Astrocyte of the cerebellum (primary cell): ENCODE results near the gene KAT7.

Source experiments
- DNase-seq: peaks from one replicate; pipeline ENCODE4 v3.0.0-alpha.2; 2011; ENCODE audit warnings: low read depth
- H3K4me3 ChIP-seq: 2 replicates; pipeline ENCODE4 v1.5.1; 2011; ENCODE audit warnings: mild to moderate bottlenecking, low read depth, low read length, moderate library complexity
- in situ Hi-C: cut with HindIII; loops from 2 replicates; pipeline ENCODE4 v1.10.0; 2017; ENCODE audit warnings: low sequenced_read_pairs
- TF ChIP-seq, protein P1 (sequence below): IDR thresholded peaks from 2 replicates; pipeline ENCODE4 v1.5.1; 2012; ENCODE audit warnings: low read length, low read depth, moderate library complexity, mild to moderate bottlenecking; ENCODE audit errors: missing control alignments

KAT7 gene

DNA sequence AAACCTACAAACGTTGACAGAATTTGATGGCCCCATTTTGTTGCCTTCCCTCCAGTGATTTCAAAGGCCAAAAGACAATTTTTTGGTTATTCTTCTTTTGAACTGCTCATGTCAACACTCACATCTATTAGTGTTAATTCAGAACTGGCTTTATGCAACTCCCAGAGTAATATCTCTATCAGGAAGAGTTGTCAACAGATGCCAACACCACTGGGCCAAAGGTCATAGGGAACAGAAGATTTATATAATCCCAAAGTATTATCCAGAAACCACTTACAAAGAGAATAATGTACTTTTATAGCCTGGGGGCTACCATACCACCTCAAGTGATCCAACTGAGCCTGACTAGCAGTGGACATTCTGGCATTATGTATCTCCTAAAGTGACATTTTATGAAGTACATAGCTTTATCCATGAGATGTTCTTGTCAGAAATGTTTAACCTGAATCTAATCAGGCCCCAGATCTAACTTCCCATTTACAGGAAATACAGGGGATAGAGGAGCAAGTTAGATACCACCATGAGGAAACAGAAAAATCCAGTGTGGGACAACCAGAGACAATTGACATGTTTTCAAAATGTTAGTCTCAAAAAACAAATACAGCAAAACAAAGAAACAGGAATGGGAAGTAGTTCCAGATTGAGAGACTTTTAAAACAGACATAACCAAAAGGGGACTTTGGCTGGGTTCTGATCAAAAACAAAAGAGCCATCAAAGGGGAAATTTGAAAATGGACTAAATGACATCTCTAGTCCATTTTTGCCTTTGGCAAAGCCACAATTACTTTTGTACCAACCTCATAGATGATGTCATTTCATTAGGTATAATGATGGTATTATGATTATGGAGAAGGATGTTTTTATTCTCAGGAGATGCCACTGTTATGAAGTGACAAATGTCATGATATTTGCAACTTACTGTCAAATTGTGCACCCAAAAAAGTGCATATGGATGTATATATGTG, 43.0 kb upstream of the KAT7 start:
- DNase-seq, result no peak
- H3K4me3 ChIP-seq, result no peak overlapping the region
- TF ChIP-seq, protein P1, sequence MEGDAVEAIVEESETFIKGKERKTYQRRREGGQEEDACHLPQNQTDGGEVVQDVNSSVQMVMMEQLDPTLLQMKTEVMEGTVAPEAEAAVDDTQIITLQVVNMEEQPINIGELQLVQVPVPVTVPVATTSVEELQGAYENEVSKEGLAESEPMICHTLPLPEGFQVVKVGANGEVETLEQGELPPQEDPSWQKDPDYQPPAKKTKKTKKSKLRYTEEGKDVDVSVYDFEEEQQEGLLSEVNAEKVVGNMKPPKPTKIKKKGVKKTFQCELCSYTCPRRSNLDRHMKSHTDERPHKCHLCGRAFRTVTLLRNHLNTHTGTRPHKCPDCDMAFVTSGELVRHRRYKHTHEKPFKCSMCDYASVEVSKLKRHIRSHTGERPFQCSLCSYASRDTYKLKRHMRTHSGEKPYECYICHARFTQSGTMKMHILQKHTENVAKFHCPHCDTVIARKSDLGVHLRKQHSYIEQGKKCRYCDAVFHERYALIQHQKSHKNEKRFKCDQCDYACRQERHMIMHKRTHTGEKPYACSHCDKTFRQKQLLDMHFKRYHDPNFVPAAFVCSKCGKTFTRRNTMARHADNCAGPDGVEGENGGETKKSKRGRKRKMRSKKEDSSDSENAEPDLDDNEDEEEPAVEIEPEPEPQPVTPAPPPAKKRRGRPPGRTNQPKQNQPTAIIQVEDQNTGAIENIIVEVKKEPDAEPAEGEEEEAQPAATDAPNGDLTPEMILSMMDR, result no peak
- in situ Hi-C loops, result no loop called here

DNA sequence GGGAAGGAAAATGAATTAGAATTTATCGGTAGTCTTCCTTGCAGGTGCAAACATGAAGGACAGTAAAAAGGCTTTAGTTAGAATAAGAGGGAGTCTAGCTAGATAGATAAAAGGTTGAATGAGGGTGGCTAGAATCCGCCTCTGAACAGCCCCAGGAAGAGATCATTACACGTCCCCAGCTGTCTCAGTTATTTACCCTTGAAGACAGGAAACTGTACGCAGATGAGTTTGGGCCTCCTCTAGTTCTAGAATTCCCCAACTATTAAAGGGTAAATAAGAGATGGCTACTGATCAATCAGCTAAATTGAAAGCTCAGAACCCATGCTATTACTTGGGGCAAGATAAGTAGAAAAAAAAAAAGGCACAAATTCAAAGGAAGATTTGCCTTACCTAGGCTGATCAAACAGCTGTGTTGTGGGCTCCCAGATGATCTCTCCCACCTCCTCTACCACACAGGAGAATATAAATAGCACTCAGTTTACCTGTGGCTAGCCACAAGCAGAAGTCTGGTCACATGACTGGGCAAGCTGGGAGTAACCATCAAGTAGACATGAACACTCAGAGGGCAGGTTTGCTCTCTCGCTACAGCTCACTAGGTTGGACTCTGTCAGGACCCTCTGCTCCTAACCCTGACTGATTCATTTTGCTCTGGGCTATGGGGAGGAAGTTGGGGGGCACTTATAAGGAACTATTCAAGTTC, 41.5 kb upstream of the KAT7 start:
- in situ Hi-C loops, result no loop called here
- TF ChIP-seq, protein P1, result no peak
- H3K4me3 ChIP-seq, result no peak overlapping the region
- DNase-seq, result no peak

DNA sequence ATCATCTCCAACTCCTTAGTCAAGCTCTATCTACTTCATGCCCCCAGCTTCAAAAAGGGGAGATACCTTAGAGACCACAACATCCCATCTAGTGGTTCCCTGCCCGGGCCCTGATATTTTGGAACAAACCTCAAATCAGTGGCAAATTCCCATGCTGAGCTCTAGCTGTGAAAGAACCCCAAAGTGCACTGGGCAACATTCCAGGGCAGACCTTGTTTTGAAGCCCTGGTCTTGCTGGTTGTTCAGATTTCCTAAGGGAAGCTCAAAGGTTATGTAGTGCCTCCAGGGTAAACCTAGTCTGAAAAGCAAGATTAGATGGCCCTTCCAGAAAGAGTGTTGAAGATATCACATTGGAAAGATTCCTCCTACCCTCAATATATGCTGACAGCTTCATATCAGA, 40.8 kb upstream of the KAT7 start:
- in situ Hi-C loops, result no loop called here
- H3K4me3 ChIP-seq, result no peak overlapping the region
- TF ChIP-seq, protein P1, result no peak
- DNase-seq, result no peak

DNA sequence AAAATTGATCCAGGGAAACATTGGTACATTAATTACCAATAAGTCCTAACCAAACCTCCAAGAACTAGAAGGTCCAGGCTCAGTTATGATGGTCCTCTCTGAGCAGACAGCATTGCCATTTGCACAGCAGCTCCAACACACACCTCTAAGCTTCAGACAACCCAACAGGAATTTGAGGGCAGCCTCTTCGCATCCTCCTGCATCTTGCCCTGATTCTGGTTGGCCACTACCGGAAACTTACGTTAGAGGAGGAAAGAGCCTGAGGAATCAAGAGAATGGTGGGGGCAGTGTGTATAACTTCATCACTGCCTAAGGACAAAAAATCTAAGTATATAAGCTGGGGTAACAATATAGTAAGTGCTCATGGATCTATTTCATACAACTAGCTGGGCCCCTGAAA, 40.3 kb upstream of the KAT7 start:
- TF ChIP-seq, protein P1, result no peak
- no peak overlapping the region for H3K4me3 ChIP-seq
- DNase-seq, result no peak
- in situ Hi-C loops, result no loop called here

DNA sequence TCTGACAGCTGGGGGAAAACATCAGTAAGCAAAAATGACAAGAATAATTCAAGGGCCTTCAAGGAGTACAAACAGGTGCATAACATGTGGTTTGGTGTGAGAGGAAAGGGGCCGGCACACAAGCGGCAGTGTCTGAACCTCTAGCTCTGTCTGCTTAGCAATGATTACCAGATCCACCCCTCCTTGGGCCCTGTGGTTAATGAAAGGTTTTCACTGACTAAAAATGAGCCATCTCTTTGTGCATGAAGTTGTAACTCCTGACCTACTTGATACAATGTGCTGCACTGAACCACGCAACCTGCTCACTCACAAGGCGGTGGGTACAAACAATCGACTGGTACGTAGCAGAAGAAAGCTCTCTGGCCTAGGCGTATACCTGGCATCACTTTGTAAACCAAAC, 39.7 kb upstream of the KAT7 start:
- DNase-seq, result no peak
- H3K4me3 ChIP-seq, result no peak overlapping the region
- in situ Hi-C loops, result no loop called here
- TF ChIP-seq, protein P1, result no peak

DNA sequence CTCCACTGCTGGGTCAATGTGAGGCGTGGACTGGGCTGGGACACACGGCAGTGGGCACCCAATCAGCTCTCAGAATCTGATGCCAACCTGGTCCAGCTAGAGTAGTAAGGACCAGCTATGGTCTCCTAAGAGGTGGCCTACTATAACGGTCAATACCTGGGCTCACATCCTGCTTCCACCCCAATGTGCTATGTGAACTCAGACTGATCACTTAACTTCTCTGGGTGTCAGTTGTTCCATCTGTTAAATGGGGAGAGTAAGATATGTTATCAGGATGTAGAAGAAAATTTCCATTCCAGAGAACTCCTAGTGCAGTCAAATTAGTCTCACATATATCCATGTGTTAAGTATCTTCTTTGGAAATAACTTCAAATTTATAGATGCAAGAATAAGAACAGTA, 38.8 kb upstream of the KAT7 start:
- DNase-seq, result no peak
- in situ Hi-C loops, result no loop called here
- TF ChIP-seq, protein P1, result no peak
- no peak overlapping the region for H3K4me3 ChIP-seq
